ENCODE results near the gene UPK1A. TPM values are rescaled to one million over a fixed set of nuclear protein-coding genes. Genes with fewer than 3 reads are reported as not detected.
"Not testable (repeated sequence)": the region's sequence is repeated elsewhere in the genome, so short reads cannot be mapped to it uniquely, and the experiment has no call there.

The UPK1A gene
- total and polyA plus RNA-seq, 2 of the 8 experiments (the other 6 are each of a cell fraction or from before 2014, with no cell fraction given), result 0.56 to 9.9 TPM

DNA sequence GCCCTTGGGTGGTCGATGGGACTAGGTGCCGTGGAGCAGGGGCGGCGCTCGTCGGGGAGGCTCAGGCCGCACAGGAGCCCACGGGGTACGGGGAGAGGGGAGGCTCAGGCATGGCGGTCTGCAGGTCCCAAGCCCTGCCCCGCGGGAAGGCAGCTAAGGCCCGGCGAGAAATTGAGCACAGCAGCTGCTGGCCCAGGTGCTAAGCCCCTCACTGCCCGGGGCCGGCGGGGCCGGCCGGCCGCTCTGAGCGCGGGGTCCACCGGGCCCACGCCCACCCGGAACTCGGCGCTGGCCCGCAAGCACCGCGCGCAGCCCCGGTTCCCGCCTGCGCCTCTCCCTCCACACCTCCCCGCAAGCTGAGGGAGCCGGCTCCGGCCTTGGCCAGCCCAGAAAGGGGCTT is 24.8 kb downstream of the UPK1A start:
- not testable (repeated sequence) for H3K9ac ChIP-seq (replicated peaks in 1 of 4; ENCODE audit: extremely low read depth in 1 of 4, low read depth in 3 of 4, low read length in 3 of 4); H3K23ac ChIP-seq (ENCODE audit: insufficient read length); H4K20me1 ChIP-seq (replicated peaks in 1 of 2; ENCODE audit: control insufficient read depth in 1 of 2, insufficient read depth in 2 of 2, low read length in 2 of 2); H2BK12ac ChIP-seq (ENCODE audit: low read depth, low read length); H3K4me3 ChIP-seq (ENCODE audit: extremely low read depth in 1 of 4, insufficient read depth in 2 of 4, low read depth in 3 of 4, low read length in 4 of 4); H3K4me2 ChIP-seq (ENCODE audit: insufficient read depth in 1 of 2, low read depth in 2 of 2, low read length in 2 of 2); H2BK20ac ChIP-seq (ENCODE audit: low read length); H3K4me1 ChIP-seq (replicated peaks in 1 of 4; ENCODE audit: control insufficient read depth in 3 of 4, insufficient read depth in 4 of 4, low read length in 3 of 4); H2AFZ ChIP-seq (ENCODE audit: low read length); H3K18ac ChIP-seq (ENCODE audit: extremely low read depth, low read length); H3K14ac ChIP-seq (ENCODE audit: insufficient read length); H3K56ac ChIP-seq (replicated peaks; ENCODE audit: insufficient read length, low read depth, low read length); FAIRE-seq; H2BK15ac ChIP-seq (ENCODE audit: low read length); H3K36me3 ChIP-seq (ENCODE audit: control insufficient read depth in 2 of 4, insufficient read depth in 4 of 4, low read length in 3 of 4); H2BK120ac ChIP-seq (replicated peaks; ENCODE audit: low read depth, low read length); H2AK5ac ChIP-seq (ENCODE audit: low read depth, low read length); H3K27ac ChIP-seq (ENCODE audit: low read depth, low read length); H2BK5ac ChIP-seq (ENCODE audit: low read depth, low read length); DNase-seq (ENCODE audit: low read depth in 1 of 2, low spot score in 2 of 2); H4K91ac ChIP-seq (replicated peaks; ENCODE audit: insufficient read length, low read length); H4K8ac ChIP-seq (ENCODE audit: extremely low read depth, insufficient read depth, low read length); H3K27me3 ChIP-seq (replicated peaks in 1 of 4; ENCODE audit: control insufficient read depth in 3 of 4, extremely low read depth in 1 of 4, insufficient read depth in 3 of 4, low read length in 3 of 4); H3K9me3 ChIP-seq (ENCODE audit: insufficient read depth in 2 of 2, low read depth in 1 of 2, low read length in 1 of 2); H3K4ac ChIP-seq (replicated peaks; ENCODE audit: insufficient read length, low read depth, low read length); H4K5ac ChIP-seq (ENCODE audit: insufficient read length, low read depth, low read length); H3K23me2 ChIP-seq (ENCODE audit: low read depth, low read length); H3K79me2 ChIP-seq (ENCODE audit: control insufficient read depth in 1 of 2, insufficient read depth in 2 of 2, low read length in 2 of 2); H3K79me1 ChIP-seq (ENCODE audit: low read depth, low read length)
- 99% methylated on average over 14 of the region's 37 CpGs; no CpG with 5 or more reads in 1 of the 2 experiments for WGBS, 2 experiments (ENCODE audit: extremely low coverage in 1 of 2, insufficient coverage in 1 of 2, insufficient read length in 1 of 2, insufficient replicate concordance in 2 of 2, low coverage in 1 of 2, low lambda C conversion rate in 2 of 2, missing lambda C conversion rate in 1 of 2)
- CTCF ChIA-PET (ENCODE audit: partially characterized antibody), result interaction anchor here (3.5 to 4.8 kb wide), 2 partner anchors 14 to 142 kb away, joined by 18 to 67 read pairs; partner anchors contain the start of gene ZBTB32
- POLR2A ChIA-PET (ENCODE audit: partially characterized antibody), result interaction anchor here (0.6 to 1.4 kb wide), 5 partner anchors 9 to 51 kb away, joined by 3 to 5 read pairs (median 3); no protein-coding TSS in a partner anchor

Data from H1 (cell line).